ENCODE data around the gene PLXNA1.

The PLXNA1 gene

DNA sequence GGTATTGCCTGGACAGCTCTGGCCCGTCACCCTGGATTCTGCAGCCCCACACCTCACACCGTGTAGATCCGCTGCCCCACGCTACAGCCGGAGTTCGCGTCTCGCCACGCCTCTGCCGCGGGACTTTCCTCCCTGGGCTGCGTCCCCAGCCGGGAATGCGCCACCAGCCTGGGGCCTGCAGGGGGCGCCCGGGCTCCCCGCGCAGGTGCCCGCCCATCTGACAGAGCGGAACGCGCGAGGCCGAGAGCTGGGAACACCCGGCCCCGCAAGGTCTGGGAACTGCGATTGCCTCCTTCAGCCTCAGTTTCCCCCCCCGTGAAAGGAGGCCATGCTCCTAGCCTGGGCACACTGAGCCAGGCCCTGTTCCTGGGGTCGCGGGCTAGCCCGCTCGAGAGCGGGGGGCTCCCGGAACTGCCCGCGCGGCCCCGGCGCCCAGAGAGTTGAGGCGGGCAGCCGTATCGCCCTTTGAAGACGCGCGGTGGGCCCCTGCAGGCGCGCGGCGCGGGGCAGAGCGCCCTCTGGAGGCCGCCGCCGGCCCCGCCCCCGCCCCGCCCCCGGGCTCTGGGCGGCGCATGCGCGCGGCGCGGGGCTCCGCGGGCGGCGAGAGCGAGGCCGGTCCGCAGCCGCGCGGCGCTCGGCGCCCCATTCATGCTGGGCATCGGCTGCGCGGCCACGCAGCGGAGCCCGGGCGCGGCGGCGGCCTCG lies at the start of gene PLXNA1:
PLXNA1 (plus strand) TSS at position 645 of the 705 bp plus-strand sequence. CDS start 5,479 bp downstream, outside the sequence.
- DNase-seq = peak; percentile 50

DNA sequence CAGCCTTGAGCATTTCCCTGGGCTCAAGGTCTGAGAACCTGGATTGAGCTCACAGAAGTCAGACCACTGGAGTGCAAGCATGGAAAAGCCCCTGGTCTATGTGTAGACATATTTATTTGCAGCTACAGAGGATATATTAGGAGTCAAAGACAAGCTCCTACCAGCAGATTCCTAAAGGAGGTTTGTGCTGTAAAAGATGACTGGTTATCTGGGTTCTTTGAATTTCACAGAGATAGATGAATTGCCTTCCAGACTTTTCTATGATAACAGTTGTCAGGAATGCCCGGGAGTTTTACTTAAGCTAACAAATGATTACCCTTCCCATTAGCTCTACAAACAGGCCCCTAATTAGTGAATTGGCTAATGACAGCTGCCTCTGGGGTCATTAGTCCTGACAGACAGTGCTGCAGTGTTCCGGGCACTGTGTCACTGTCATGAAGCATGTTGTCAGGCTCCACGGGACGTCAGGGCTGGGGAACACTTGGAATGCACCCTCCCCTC lies 48.8 kb upstream of the PLXNA1 start:
- no peak for DNase-seq

DNA sequence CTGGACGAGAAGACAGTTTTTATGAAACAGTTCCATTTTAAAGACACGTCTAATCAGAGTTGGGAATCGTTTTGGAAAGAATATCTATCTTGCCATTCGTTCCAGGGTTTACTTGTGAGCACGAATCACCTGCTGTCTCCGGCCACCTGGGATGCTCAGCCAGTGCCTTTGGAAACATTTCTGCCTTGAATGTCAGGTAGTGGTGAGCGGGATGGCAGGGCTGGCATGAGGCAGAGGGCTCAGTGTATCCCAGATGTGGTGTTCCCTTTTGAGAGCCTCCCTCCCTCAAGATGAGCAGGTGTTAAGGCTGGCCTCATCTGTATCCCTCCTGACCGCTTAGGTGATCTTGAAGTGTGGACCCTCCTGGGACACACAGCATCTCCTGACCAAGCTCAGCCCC lies 47.9 kb upstream of the PLXNA1 start:
- DNase-seq = no peak

DNA sequence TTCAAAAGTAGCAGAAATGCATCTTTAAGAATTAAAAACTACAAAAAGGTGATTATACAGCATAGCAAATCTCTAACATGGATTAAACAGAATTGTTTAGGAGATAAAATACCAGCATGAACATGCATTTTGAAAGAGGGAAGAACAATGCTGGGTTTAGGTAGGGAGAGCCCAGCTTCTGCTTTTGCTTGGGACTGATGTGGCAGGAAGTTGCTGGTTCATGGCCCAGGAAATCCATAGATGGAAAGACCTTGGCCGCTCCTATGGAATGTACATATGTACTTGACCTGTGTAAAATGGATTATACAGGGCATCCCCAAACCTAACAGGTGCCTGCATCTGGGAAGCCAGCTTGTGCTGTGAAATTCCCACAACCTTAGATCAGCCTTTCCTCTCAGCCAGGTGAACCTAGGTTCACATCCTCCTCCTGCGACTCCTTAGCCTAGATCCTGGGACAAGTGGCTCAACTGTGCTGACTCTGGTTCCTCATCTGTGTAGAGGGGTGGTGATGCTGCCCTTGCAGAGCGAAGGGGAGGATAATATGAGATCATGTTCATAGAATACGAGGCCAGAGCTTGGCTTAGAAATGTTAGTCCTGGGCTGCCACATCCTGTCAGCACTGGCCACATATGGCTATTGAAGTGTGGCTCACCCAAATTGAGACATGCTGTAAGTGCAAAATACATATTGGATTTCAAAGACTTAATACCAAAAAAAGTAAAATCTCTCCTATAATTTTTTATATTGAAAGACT lies 47.0 kb upstream of the PLXNA1 start:
- DNase-seq = no peak

DNA sequence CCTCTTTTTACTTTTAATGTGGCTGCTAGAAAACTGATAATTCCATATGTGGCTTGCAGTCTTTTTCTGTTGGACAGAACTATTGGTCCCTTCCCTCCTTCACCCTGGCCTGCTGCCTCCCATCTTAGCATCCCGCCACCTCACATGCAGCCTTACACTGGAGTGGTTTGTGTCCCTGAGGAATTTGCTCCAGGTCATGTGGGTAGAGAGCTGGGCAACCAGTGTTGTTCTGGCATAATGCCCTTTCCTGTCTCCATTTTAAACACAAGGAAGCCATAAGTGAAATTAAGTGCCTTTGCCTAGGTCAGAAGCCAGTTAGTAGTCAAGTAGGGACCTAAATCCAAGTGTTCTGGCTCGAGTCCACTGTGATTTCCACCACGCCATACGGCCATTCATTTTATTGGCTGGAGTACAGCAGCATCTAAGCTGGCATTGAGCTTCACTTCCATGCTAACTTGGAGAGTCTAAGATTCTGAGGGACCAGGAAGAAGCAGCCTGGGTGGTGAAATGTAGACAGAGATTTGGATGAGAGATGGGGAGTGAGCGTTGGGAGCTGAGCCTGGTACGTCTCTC lies 46.0 kb upstream of the PLXNA1 start:
- DNase-seq = no peak

DNA sequence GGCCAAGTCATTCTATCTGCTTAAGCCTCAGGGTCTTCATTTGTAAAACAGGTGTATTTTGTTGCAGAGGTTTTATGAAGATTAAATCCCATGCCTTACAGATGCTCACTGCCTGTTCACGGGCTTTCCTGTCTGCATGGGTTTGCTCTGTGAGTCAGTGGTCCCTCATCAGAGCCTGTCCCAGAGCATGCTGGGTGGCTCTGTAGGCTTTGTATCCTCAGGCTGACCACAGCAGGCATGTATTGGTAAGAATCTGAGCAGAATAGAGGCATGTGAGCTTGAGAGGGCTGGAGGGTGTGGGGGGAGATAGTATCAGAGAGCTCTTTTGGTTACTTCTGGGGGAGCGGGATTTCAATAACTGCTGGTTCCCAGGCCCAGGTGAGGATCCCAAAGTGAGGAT lies 45.4 kb upstream of the PLXNA1 start:
- DNase-seq = no peak

DNA sequence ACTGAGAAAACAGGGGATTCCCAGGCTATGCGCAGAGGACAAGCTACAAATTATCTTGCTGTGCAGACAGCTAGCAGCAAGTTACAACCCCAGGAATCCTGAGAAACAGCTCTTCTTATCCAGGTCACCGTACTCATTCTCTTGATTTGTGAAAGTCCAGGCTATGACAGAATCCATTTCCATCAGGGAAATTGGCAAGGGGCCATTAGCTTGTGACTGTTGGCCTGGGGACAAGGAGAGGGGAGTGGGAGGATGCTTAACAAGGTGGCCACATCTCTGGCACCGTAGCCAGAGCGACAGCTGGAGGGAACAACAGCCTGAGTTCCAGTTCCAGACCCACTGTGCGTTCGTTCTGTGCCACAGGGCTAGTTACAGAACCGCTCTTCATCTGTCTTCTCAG lies 44.9 kb upstream of the PLXNA1 start:
- DNase-seq = no peak

DNA sequence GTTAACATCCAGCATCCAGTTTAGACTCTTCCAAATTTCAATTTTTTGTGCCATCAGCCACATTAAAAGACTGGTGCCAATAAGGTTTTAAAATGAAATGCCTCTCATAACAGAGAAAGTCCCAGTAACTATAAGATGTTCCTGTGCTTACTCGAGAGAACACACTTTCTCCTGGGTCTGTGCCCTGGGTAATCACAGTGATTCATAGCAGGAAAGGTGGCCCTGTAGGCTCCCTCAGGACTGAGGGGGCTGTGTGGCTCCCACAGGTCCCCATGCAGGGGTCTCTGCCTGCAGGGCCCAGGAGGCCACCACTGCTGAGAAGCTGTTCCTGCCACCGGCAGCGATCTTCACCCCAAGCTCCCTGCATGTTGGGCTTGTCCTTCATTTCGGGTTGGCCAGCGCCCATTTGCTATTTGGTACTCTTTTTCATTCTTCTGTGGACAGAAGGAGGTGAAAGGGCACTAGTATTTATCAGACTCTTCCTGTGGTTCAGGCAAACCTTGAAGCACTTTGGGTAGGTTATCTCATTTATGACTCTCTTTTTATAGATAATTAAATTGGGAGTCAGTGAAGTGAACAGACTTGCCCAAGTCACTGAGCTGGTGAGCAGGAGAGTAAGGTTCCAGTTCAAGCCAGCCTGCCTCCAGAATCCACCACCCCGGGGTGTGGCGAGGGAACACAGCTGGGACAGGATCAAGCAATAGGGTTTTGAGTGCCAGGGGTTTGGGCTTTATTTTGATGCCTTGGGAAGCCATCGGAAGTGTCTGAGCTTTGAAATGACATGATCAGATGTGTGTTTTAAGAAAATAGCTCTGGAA lies 44.2 kb upstream of the PLXNA1 start:
- no peak for DNase-seq

DNA sequence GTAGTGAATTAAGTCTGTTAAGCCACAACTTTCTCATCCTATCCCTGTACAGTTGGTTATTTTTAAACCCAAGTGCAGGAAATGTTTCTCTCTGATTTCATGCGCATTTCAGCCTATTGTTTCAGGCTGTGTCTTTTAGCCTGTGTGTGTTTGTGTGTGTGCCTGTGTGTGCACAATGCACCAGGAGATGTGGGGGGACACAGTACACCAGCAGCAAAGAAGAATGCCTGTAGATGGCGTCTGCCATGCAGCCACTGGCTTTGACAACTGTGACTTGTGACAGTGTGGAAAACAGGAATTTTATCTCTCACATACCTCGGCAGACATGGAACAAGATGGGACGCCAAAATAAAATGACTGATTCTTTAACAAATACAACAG lies 43.6 kb upstream of the PLXNA1 start:
- no peak for DNase-seq

DNA sequence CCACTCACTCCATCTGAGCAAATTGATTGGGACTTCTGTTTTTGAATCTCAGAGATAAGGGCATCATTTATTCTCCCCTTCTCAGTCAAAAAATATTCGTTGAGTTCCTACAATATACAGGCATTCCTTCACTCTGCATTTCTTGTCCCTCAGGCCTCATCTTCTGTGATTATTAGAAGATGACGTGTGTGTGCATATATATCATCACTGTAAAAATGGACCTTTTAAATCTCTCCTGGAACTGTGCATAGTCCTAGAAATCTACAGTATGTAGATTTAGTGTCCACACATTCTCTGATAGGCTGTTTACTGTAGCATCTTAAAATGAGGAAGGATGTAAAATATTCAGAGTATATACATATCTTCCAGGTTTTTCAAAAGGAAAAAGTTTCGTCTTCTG lies 43.2 kb upstream of the PLXNA1 start:
- DNase-seq = no peak

DNA sequence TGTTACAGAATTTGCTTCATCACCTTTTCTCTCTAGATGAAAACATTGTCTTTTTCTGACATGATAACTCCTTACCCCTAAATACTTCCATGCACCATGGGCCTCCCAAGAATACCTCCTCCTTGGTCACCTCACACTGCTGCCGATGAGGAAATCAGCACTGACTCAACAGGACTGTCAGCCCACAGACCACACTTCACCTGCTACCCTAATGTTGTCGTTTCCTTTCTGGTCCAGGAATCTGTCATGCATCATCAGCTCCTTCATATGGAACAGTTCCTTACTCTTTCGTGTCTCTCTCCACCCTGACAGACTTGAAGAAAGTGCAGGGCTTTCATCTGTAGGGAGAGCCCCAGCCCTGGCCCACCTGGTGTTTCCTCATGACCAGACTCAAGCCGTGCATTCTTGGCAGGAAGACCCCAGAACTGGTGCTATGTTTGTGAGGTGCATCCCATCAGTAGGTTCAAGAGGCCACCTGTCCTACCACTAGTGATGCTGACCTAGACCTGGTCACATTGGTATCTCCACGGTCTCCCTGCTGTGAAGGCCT lies 41.1 kb upstream of the PLXNA1 start:
- no peak for DNase-seq

DNA sequence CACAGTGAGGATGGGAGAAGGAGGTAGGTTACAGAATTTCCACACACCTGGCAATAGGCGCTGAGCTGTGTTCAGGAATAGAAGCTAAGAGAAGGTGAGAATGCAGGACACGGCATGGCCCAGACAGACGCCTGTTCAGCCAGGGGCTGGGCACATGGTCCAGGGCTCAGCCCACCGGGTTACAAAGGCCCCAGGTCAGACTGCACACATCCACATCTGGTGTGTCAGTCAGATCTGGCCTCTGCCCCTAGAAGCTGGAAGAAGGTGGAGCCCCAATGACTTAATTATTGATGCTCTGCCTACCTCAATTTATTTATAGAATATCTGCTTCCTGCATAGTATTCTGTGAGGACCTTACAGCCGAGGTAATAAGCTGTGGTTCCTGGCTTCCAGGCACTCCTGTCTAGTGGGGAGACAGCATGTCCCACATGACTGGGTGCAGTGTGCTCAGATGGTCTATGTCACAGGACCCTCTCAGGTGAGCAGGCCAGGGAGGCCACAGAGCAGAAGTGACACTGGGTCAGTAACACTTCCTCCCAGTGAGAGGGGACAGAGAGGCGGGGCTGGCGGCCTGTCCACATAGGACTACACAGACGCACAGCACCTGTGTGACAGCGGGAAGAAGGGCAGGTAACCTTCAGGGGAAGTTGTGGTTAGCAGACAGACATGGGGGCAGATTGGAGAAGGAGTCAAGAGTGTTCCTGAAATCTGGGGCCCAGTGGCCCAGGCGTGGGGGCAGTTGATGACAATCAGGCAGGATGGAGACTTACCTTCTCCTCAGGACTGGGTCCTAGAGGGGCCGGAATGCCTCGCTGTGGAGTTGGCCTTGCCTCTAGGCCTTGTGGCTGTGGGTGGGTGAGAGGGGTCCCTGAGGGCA lies 38.6 kb upstream of the PLXNA1 start:
- DNase-seq = no peak

DNA sequence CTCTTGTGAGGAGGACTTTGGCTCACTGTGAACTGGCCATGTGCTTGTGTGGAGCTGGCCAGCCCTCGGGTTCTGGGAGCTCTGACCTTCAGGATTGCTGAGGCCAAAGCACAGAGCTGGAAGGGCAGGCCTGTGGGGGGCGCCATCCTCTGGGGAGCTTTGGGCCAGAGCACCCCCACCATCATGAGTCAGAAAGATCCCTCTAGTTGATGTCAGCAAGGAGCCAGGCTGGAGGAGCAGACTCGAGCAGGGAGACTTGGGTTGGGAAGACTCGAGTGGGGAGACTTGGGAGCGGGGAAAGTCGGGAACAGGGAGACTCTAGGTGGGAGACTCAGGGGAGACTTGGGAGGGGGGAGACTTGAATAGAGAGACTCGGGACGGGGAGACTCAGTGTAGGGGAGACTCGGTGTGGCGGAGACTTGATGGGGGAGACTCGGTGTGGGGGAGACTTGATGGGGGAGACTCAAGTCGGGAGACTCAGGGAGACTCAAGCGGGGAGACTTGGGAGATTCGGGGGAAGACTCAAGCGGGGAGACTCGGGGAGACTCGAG lies 37.7 kb upstream of the PLXNA1 start:
- DNase-seq = no peak

DNA sequence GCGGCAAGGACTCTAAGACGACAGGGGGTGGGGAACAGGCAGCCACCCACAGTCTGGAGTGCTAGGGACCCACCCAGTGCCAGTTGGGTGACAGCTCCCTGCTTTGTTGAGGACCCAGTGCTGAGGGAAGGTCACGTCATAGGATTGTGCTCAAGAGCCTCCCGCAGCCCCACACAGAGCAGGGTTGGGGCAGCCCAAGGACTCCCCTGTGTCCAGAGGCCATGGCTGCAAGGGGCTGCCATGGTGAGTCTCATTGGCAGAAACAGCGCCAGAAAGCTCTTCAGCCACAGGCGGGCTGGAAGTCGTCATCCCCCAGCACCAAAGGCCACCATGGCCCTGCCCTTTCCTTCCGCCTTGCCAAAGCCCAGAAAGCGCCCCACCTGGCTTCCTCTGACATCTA lies 37.0 kb upstream of the PLXNA1 start:
- DNase-seq = no peak

DNA sequence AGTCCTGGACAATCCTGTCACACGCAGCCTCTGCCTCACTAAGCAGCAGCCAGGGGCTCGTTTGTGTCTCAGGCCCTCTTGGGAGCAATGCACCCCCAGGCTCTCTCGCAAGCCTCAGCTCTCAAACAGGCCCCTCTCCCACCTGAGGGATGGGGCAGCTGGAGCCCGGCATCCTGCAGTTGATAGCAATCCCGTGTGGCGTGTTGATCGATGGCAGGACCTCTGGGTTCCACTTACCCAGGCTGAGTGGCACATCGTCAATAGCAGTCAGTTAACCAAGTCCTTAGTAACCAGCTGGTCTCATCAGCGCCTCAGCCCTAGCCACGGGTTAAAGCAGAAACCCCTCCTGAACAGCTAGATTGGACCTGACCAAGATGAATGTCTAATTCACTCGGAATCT lies 36.5 kb upstream of the PLXNA1 start:
- DNase-seq = no peak

DNA sequence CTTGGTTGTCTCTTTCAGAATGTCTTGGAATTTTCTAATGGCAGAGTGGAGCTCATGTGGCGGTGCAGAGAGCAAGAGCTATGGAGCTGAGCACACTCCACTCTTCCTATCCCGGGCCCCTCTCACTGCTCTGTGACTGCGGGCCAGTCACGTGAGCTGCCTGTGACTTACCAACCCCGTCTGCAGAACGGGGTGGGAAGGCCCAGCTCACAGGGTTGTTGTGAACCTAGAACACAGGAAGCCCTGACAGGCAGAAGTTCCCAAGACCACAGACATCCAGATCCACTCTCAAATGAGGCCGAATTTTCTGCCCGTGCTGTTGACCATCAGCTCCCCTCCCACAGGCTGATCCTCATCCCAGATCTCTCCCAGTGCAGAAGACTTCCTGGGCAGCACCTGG lies 35.5 kb upstream of the PLXNA1 start:
- no peak for DNase-seq

DNA sequence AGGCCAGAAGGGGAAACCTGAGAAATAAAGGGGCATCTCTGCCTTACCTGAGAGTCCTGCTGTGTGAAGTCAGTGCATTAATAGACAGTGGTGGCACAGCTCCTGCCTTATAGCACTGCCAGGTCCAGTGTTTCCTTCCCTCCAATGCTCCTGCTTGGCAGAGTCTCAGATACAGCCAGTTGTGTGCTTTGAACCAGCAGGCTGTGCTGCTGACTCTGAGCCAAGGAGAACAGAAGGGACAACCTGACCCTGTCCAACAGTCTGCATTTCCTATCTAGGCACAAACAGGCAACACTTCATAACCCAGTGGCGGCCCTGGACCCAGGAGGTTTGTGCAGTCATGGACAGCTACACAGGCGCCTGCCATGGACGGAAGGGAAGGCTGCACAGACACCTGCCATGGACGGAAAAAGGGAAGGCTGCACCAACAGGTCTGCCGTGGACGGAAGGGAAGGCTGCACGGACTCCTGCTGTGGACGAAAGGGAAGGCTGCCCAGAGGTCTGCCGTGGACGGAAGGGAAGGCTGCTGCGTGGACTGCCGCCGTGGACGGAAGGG lies 33.9 kb upstream of the PLXNA1 start:
- DNase-seq = no peak

DNA sequence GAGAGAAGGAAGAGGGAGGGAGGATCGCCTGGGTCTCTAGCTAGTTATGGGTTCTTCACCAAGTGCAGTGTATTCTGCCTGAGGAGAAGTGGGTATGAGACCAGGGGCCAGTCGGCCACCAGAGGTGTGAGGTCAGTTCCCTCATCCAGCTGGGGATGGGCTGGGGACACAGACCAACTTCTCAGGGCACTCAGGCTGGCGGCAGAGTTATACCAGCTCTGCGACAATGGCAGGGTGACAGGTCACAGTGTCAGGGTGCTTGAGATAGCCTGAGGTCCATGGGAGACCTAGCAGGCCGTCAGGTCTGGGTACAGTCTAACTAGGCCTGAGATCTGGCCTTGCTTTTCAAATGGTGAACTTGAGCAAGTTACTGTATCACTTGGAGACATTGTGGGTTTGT lies 31.4 kb upstream of the PLXNA1 start:
- DNase-seq = no peak

DNA sequence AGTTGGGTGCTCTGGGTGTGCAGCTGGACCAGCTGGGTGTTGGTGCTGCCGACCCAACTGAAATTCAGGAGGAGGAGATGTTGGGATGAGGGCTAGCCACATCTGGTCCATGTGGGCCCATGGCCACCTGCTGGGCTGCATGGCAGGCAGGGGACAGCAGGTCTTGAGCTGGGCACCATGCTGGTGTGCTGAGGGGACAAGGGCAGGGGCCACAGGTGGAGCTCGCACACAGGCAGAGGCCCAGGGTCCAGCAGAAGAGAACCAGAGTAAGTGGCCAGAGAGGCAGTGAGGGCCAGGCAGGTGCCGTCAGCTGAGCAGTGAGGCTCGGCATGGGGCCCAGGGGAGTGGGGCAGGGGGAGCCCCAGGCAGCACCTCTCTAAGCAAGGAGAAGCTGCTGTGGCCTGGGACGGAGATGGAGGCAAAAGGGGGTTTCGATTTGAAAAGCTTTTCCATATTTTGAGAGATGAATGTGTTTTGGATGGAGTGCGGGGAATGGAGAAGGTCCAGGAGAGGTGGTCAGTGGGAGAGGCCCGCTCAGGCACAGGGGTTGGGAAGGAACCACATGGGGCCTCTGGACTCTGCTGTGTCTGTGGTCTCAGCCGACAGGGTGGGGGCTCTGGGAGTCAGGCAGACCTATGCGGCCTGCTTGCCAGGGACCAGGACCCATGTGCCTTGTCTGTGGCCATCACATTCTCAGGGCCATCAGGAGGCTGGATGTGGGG lies 30.5 kb upstream of the PLXNA1 start:
- no peak for DNase-seq

DNA sequence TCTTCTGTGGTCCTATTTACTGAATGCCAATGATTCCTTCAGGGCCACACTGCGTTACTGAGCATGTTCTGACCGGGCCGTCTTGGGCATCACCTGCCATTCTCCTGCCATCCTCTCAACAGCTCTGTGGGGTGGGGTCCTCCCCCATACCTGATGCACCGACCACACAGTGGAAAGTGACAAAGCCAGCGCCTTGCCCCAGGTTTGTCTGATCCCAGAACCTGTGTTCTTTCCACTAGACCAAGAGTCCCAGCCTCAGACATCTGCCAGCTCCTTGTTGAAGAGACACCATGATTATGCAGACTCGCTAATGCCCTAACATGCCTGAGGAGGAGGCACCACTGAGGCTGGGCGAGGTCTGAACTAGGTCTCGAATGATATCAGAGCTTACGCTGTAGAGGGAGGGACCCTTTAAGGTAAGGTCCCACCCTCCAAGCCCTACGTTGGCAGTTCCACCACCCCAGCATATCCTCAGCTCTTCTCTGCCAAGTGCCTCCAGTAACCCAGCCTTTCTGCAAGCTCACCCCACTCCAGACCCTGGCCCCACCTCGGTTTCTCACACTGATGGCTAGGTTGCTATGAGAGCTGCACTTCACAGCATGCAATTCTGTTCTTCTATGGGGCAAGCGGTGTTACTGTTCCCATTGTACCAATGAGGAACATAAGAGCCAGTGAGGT lies 29.8 kb upstream of the PLXNA1 start:
- DNase-seq = no peak
